GM15510 (cell line): ENCODE results near the gene PKP2.

ENCODE experiments used
- POLR2A ChIP-seq: IDR thresholded peaks from 3 replicates; pipeline ENCODE4 v1.6.1; 2011; ENCODE audit warnings: borderline replicate concordance; ENCODE audit not compliant: insufficient read length; ENCODE audit errors: extremely low read depth

PKP2 gene

DNA sequence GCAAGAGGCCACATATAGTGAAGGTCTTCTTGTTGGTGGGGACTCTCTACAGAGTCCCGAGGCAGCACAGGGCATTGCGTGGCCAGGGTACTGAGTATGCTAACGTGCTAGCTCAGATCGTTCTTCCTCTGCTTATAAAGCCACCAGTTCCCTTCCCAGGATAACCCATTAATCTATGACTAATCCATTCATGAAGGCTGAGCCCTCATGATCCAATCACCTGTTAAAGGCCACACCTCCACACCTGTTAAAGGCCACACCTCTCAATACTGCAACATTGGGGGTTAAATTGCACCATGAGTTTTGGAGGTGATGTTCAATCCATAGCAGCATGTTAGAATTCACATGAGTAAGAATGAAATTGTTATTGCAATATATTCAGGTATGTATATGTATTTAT lies 128.1 kb downstream of the PKP2 start:
- no peak for TF ChIP-seq POLR2A

DNA sequence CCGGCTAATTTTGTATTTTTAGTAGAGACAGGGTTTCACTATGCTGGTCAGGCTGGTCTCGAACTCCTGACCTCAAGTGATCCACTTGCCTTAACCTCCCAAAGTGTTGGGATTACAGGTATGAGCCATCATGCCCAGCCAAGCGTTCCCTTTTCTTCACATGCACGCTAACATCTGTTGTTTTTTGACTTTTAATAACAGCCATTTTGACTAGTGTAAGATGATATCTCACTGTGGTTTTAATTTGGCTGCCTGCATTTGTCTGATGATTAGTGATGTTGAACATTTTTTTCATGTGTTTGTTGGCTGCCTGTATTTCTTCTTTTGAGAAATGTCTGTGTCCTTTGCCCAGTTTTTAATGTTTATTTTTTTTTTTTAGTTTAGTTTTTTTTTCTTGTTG lies 130.7 kb downstream of the PKP2 start:
- no peak for TF ChIP-seq POLR2A

DNA sequence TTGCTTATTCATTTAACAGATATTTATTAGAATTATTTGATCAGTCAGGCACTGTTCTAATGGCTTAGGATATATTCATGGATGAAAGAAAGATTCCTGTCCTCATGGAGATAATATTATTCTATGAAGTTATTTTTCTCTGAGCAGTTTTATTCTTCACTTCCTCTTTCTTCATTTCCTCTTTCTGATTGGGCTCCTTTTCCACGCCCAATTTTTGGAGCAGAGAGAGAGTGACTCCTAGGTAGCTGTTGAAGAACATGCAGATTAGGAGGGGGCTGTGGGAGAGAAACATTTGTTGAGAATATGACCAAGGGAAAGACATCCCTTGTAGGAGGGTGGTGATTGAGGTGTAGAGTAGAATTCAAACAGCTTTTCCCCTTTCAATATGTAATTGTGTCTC lies 134.9 kb downstream of the PKP2 start:
- TF ChIP-seq POLR2A: no peak

DNA sequence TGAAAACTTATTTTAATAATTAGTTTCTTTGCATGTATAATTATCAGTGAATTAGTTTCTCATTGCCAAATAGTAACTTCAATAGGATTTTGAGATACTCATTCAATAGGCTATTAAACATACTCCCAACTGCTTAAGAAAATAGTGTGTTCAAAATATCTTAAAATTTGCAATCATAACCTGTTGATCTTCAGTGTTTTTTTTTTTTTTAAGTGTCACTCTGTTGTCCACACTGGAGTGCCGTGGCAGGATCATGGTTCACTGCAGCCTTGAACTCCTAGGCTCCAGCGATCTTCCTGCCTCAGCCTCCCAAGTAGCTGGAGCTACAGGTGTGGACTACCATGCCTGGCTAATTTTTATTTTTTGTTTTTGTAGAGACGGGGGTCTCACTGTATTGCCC lies 139.4 kb downstream of the PKP2 start:
- TF ChIP-seq POLR2A: no peak

DNA sequence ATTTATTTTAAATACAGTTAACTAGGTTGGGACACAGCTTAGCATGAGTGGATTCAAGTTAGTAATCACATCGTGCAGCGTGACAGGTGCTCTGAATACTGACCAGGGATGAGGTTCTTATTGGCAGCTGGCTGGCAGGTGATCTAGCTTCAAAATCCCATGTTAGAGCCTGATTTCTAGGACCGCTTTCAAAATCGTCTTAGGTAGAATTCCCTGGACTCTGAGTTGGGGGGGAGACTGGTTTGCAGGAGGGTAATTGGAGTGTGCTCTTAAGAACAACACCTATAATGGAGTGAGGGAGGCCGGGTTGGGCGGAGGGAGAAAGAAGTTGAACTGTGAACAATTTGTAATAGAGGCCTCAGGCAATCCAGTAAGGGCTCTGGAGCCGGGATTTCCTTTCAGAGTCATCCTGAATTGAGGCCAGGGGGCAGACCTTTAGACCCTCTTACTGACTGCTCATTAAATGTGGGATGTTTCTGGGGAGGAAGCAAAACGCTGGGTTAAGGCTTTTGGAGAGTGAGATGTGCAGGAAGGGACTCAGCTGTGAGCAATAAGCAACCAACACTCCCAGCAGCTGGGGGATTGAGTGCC lies 140.0 kb downstream of the PKP2 start:
- TF ChIP-seq POLR2A: no peak

DNA sequence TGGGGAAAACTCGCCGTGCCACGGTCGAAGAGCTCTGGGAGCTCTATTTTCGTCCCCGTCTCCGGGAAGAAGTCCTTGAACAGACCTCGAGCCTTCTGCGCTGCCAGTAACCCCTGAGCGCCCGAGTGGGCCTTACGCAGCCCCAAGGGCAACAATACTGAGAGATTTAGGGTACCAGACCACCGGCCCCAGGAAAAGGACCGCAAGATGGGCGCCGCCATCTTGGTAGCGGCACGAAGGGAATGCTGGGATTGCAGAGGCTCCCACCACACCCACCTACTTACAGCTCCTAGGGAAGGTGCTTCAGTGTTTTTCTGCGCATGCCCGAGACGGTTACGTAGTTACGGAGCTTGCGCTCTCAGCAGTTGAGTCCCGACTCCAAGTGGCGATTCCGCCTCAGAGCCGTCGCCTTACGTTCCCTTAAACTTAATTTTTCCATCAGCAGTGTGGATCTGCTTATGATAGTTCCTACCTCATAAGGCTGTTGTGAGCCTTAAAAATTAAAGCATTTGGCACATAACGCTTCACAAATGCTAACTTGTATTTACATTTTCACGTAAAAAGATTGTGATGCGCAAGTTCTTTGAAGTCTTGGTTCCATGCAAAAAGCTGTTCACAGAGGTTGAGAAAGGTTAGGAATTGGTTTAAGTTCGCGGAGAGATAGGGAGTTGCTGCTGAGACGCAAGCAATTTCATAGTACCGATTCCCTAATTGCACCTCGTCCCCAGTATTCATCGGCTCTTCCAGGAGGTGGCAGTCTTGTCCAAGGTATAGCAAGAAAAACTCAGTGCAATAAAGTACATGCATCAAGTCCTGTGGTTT lies 140.7 kb downstream of the PKP2 start, which contains the start of gene YARS2:
TSS of gene YARS2 (minus strand) at position 244 of the 822 bp plus-strand sequence. CDS start at position 221, 23 bp downstream.
- peak; percentile 84 for TF ChIP-seq POLR2A

DNA sequence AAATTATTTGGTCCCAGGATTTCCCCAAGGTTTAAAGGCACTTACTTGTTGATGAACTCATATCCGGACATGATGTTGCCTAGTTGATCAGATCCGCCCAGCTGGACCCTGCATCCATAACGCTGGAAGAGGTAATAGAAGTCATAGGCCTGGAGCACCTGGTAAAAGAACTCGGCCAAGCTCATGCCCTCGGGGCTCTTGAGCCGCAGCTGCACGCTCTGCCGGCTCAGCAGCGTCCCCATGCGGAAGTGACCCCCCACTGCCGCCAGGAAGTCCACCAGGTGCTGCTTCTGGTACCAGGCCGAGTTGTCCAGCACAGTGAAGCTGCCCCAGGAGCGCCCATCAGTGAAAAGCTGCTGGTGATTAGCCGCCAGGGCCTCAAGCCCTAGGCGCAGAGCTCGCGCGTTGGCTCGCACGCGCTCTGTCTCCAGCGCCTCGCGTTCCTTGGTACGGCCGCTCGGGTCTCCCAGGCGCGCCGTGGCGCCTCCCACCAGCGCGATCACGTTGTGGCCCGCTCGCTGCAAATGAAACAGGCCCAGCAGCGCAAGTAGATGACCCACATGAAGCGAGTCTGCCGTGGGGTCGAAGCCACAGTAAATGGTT lies 141.4 kb downstream of the PKP2 start:
- peak; percentile 36 for TF ChIP-seq POLR2A

DNA sequence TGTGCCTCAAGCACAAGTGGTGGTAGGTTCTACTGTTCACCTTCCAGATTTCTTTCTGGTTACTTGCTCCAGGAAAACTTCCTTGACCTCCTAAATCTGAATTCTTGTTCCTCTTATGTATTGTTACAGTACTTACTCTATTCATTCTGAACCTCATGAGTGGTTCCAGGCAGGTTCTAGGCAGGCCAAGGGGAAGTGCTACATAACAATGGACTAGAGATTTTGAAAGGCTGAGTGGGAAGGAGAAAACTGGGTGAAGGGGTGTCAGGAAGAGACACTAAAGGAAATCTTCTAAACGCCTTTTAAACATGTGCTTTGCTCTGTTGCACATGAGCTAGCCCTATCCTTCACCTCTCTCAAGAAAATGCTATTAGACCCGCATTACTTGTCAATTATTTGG lies 142.5 kb downstream of the PKP2 start:
- TF ChIP-seq POLR2A: no peak

DNA sequence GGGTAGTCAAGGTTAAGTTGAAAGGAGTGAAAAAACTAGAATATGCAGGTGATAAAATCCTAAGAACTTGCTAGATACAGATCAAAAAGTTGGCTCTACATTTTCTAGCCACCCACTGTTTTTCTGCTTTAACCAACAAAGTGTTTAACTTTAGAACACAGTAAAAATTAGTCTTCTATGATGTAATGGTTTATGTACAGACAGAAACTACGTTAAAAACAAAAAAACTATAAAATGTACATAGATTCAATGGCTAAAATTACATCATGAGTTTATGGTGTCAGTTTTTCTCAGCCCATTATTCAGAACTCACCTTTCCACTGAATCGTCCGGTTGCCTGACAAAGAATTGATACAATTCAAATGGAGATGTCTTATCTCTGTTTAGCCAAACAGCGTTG lies 143.0 kb downstream of the PKP2 start:
- TF ChIP-seq POLR2A: no peak

DNA sequence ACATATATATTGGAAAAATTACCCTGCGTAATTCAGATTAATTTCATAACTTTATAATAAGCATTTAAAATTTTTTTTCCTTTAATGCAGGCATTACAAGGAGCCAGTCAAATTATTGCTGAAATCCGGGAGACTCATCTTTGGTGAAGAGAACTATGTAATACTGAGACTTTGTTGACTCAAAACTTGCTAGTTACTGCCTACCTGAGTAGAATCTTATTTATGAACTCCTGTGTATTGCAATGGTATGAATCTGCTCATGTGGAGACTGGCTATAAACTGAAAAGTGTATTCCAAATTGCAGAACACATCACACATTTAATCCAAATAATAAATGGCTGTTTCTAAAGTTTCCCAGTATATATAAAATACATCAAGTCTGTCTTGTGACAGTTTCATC lies 153.3 kb downstream of the PKP2 start:
- no peak for TF ChIP-seq POLR2A

DNA sequence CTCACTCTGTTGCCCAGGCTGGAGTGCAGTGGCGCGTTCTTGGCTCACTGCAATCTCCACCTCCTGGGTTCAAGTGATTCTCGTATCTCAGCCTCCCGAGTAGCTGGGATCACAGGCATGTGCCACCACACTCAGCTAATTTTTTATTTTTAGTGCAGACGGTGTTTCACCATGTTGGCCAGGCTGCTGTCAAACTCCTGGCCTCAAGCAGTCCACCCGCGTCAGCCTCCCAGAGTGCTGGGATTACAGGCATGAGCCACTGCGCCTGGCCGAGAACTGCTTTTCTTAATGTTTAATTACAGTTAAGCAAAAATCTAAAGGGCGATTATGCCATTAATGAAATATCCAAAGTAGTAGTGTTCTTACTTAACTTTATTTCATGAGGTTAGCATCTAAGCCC lies 154.4 kb downstream of the PKP2 start:
- no peak for TF ChIP-seq POLR2A
